HUES6 (cell line): ENCODE measurements around the gene SLC35G6.

Experiments
- H3K27ac ChIP-seq: 2 replicates; pipeline ENCODE4 v1.7.0; 2013; ENCODE audit warnings: low read depth, mild to moderate bottlenecking, low read length, inconsistent platforms
- H3K27me3 ChIP-seq: 2 replicates; pipeline ENCODE4 v1.6.1; 2013; ENCODE audit warnings: low read length; ENCODE audit not compliant: control insufficient read depth, insufficient read depth
- H3K36me3 ChIP-seq: 2 replicates; pipeline ENCODE4 v1.6.1; 2013; ENCODE audit warnings: low read length; ENCODE audit not compliant: control insufficient read depth, insufficient read depth
- H3K4me1 ChIP-seq: 2 replicates; pipeline ENCODE4 v1.6.1; 2013; ENCODE audit warnings: low read length; ENCODE audit not compliant: control insufficient read depth, insufficient read depth
- H3K4me3 ChIP-seq: 2 replicates; pipeline ENCODE4 v1.5.1; 2013; ENCODE audit warnings: low read depth, low read length
- H3K9ac ChIP-seq: one replicate; pipeline ENCODE4 v1.6.1; 2013; ENCODE audit warnings: mild to moderate bottlenecking, low read length
- H3K9me3 ChIP-seq: 2 replicates; pipeline ENCODE4 v1.6.1; 2013; ENCODE audit warnings: low read depth, low read length; ENCODE audit not compliant: control insufficient read depth, insufficient read depth

The SLC35G6 gene

GRCh38 chr17:7496470-7497183, 15.4 kb downstream of the SLC35G6 start:
- Histone ChIP-seq H3K27me3 (no peaks in the 10 kb centered on the region), H3K36me3 (peaks cover 79% of the 10 kb centered on the region), H3K27ac (0 out of 2 replicates have a peak overlapping the region, but pooled peaks have one; percentile 13), H3K4me1 (no peaks in the 10 kb centered on the region), H3K9ac (no peak overlapping the region), H3K4me3 (no peak overlapping the region), H3K9me3 (no peaks in the 10 kb centered on the region)

- Histone ChIP-seq H3K36me3 (peaks cover 83% of the 10 kb centered on the region), H3K9me3 (no peaks in the 10 kb centered on the region), H3K9ac (no peak overlapping the region), H3K4me3 (no peak overlapping the region), H3K27me3 (no peaks in the 10 kb centered on the region), H3K27ac (no peak overlapping the region), H3K4me1 (no peaks in the 10 kb centered on the region)
These were observed 16.0 kb downstream of the SLC35G6 start for GRCh38 chr17:7497228-7497627.

DNA sequence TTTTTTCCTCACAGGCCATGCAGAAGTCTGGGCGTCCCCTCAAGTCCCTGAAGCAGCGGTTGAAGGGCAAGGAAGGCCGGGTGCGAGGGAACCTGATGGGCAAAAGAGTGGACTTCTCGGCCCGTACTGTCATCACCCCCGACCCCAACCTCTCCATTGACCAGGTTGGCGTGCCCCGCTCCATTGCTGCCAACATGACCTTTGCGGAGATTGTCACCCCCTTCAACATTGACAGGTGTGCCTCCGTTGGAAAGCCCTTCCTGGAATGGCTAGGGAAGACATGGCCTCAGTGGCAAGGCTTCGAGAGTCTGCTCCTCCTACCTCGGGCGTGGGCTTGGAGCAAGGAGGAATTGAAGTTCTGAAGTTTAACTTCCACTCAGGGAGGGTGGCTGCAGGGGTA, 16.4 kb downstream of the SLC35G6 start:
- Histone ChIP-seq H3K27ac (no peak overlapping the region), H3K27me3 (no peaks in the 10 kb centered on the region), H3K36me3 (peaks cover 86% of the 10 kb centered on the region), H3K9ac (no peak overlapping the region), H3K9me3 (no peaks in the 10 kb centered on the region), H3K4me3 (no peak overlapping the region), H3K4me1 (no peaks in the 10 kb centered on the region)

DNA sequence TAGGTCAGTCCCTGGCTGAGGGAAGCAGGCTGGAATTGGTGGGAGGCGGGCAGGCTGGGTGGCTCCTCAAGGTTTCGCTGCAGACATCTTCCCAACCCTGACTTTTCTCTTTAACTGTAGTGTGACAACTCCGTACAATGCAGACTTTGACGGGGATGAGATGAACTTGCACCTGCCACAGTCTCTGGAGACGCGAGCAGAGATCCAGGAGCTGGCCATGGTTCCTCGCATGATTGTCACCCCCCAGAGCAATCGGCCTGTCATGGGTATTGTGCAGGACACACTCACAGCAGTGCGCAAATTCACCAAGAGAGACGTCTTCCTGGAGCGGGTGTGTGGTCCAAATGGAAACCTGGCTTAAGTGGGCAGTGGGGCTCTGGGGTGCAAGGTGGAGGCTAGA, 17.9 kb downstream of the SLC35G6 start:
- no peak overlapping the region for H3K4me3 ChIP-seq
- no peaks in the 10 kb centered on the region for H3K27me3 ChIP-seq
- H3K4me1 ChIP-seq, result no peaks in the 10 kb centered on the region
- no peak overlapping the region for H3K9ac ChIP-seq
- H3K36me3 ChIP-seq, result peaks cover 87% of the 10 kb centered on the region
- no peak overlapping the region for H3K27ac ChIP-seq
- no peaks in the 10 kb centered on the region for H3K9me3 ChIP-seq

DNA sequence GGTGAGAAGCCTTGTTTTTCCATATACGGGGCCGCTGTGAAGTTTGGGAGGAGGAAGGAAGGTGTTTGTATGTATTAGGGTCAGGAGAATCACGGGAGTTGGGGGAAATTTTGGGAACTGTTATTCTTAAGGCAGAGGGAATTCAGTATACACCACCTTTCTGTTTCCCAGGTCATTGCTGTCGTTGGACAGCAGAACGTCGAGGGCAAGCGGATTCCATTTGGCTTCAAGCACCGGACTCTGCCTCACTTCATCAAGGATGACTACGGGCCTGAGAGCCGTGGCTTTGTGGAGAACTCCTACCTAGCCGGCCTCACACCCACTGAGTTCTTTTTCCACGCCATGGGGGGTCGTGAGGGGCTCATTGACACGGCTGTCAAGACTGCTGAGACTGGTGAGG, 20.5 kb downstream of the SLC35G6 start:
- H3K9me3 ChIP-seq, result no peaks in the 10 kb centered on the region
- peaks cover 94% of the 10 kb centered on the region for H3K36me3 ChIP-seq
- H3K4me3 ChIP-seq, result no peak overlapping the region
- H3K27ac ChIP-seq, result no peak overlapping the region
- H3K27me3 ChIP-seq, result no peaks in the 10 kb centered on the region
- H3K4me1 ChIP-seq, result no peaks in the 10 kb centered on the region
- H3K9ac ChIP-seq, result no peak overlapping the region

DNA sequence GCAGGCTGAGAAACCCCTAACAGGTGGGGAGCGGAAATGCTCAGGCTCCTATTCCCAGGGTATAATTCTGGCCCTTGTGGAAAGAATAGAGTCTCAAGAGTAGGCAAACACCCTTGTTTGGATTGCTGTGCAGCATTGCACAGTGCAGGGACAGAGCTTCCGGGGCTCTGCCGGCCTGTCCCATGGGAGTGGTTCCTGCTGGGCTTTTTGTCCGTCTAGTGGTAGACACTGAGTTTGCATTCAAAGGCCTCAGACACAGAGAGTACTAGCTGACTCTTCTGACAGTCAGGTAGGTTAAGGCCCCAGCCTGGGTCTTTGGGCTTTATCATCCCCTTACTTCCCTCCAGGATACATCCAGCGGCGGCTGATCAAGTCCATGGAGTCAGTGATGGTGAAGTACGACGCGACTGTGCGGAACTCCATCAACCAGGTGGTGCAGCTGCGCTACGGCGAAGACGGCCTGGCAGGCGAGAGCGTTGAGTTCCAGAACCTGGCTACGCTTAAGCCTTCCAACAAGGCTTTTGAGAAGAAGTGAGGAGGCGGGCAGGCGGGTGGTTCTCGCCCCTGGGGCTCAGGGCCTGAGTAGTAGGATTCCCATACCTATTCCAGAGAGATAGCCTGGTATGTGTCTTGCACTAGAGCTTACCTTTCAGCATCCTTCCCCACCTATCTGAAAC, 21.1 kb downstream of the SLC35G6 start:
- no peak overlapping the region for H3K9ac ChIP-seq
- H3K27me3 ChIP-seq, result no peaks in the 10 kb centered on the region
- H3K4me3 ChIP-seq, result no peak overlapping the region
- no peak overlapping the region for H3K27ac ChIP-seq
- no peaks in the 10 kb centered on the region for H3K4me1 ChIP-seq
- no peaks in the 10 kb centered on the region for H3K9me3 ChIP-seq
- peaks cover 94% of the 10 kb centered on the region for H3K36me3 ChIP-seq

DNA sequence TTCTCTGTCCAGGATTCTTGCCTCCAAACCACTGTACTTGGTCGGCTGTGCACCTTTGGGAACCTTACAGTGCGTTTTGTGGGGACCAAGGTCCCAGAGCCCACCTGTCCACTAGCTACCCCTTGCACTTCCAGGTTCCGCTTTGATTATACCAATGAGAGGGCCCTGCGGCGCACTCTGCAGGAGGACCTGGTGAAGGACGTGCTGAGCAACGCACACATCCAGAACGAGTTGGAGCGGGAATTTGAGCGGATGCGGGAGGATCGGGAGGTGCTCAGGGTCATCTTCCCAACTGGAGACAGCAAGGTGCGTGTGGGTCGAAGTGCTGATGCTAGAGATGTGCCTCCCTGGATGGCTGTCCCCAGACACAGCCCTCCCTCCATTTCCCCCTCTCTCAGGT, 21.7 kb downstream of the SLC35G6 start:
- Histone ChIP-seq H3K27ac (no peak overlapping the region), H3K27me3 (no peaks in the 10 kb centered on the region), H3K4me3 (no peak overlapping the region), H3K9ac (no peak overlapping the region), H3K36me3 (peaks cover 93% of the 10 kb centered on the region), H3K9me3 (no peaks in the 10 kb centered on the region), H3K4me1 (no peaks in the 10 kb centered on the region)

GRCh38 chr17:7503521-7503920, 22.3 kb downstream of the SLC35G6 start:
- Histone ChIP-seq H3K36me3 (peaks cover 93% of the 10 kb centered on the region), H3K9me3 (no peaks in the 10 kb centered on the region), H3K27ac (no peak overlapping the region), H3K9ac (no peak overlapping the region), H3K4me3 (no peak overlapping the region), H3K4me1 (no peaks in the 10 kb centered on the region), H3K27me3 (no peaks in the 10 kb centered on the region)

DNA sequence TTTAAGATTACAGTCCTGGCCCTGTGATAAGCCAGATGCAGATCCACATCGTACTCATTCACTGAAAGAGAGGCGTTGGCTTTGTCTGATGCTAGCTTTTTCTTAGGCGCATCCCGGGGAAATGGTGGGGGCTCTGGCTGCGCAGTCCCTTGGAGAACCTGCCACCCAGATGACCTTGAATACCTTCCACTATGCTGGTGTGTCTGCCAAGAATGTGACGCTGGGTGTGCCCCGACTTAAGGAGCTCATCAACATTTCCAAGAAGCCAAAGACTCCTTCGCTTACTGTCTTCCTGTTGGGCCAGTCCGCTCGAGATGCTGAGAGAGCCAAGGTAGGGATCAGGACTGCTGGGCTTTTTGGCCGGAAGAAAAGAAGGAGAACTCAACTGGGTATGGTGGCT, 26.9 kb downstream of the SLC35G6 start:
- Histone ChIP-seq H3K4me3 (no peak overlapping the region), H3K27me3 (no peaks in the 10 kb centered on the region), H3K36me3 (peaks cover 95% of the 10 kb centered on the region), H3K4me1 (no peaks in the 10 kb centered on the region), H3K9ac (no peak overlapping the region), H3K27ac (no peak overlapping the region), H3K9me3 (no peaks in the 10 kb centered on the region)

GRCh38 chr17:7508846-7509245, 27.6 kb downstream of the SLC35G6 start:
- H3K36me3 ChIP-seq, result peaks cover 95% of the 10 kb centered on the region
- H3K27ac ChIP-seq, result no peak overlapping the region
- no peaks in the 10 kb centered on the region for H3K27me3 ChIP-seq
- no peaks in the 10 kb centered on the region for H3K4me1 ChIP-seq
- H3K9me3 ChIP-seq, result no peaks in the 10 kb centered on the region
- no peak overlapping the region for H3K9ac ChIP-seq
- H3K4me3 ChIP-seq, result no peak overlapping the region

- Histone ChIP-seq H3K4me1 (no peaks in the 10 kb centered on the region), H3K36me3 (peaks cover 90% of the 10 kb centered on the region), H3K4me3 (no peak overlapping the region), H3K9ac (no peak overlapping the region), H3K27ac (no peak overlapping the region), H3K27me3 (no peaks in the 10 kb centered on the region), H3K9me3 (no peaks in the 10 kb centered on the region)
These were observed 28.7 kb downstream of the SLC35G6 start for GRCh38 chr17:7509937-7510336.
